ENCODE results near the gene ANKRD13D.
"Not testable (repeated sequence)": the region's sequence is repeated elsewhere in the genome, so short reads cannot be mapped to it uniquely, and the experiment has no call there.

DNA sequence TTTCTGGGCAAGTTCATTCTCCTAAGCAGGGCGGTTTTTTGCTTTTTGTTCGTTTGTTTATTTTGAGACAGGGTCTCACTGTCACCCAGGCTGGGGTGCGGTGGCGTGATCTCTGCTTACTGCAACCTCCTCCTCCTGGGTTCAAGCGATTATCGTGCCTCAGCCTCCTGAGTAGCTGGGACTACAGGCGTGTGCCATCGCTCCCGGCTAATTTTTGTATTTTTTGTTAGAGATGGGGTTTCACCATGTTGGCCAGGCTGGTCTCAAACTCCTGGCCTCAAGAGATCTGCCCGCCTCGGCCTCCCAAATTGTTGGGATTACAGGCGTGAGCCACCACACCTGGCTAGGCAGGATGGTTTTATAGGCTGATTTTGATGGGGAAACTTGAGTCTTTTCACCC, 29.8 kb downstream of the ANKRD13D start:
- TF ChIP-seq, protein P1, sequence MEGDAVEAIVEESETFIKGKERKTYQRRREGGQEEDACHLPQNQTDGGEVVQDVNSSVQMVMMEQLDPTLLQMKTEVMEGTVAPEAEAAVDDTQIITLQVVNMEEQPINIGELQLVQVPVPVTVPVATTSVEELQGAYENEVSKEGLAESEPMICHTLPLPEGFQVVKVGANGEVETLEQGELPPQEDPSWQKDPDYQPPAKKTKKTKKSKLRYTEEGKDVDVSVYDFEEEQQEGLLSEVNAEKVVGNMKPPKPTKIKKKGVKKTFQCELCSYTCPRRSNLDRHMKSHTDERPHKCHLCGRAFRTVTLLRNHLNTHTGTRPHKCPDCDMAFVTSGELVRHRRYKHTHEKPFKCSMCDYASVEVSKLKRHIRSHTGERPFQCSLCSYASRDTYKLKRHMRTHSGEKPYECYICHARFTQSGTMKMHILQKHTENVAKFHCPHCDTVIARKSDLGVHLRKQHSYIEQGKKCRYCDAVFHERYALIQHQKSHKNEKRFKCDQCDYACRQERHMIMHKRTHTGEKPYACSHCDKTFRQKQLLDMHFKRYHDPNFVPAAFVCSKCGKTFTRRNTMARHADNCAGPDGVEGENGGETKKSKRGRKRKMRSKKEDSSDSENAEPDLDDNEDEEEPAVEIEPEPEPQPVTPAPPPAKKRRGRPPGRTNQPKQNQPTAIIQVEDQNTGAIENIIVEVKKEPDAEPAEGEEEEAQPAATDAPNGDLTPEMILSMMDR (IDR thresholded peaks at IDR 0.05): not testable (repeated sequence)
- TF ChIP-seq POLR2A (IDR thresholded peaks at IDR 0.05): not testable (repeated sequence)
